ENCODE data around the gene RUSF1.

DNA sequence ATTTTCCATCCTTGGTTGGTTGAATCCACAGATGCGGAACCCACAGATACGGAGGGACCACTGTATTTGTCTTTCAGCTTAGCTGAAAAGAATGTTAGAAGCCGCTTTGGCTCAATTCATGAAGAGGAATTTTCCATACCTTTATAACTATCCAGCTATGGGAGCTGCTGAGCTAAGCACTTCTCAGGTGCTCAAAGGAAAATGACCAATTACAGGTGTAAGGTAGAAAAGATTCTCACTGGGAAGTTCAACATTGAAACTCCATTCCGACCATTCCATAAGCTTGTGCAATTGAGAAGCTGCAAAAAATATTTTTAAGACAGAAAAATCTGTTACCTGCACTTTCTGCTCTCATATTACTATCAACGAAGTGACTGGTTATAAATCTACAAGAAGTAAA, 22.2 kb upstream of the RUSF1 start:
- TF ChIP-seq NR2C1 (IDR thresholded peaks at IDR 0.05) (no peak), NR2C1 (tag; IDR thresholded peaks at IDR 0.05) (no peak), TAF1 (IDR thresholded peaks at IDR 0.05; ENCODE audit: control insufficient read depth, extremely low read depth, insufficient read depth, low read length, severe bottlenecking) (no peak), ZNF830 (CRISPR knock-in tag; IDR thresholded peaks at IDR 0.05) (no peak)
- TF ChIP-seq, protein P1, sequence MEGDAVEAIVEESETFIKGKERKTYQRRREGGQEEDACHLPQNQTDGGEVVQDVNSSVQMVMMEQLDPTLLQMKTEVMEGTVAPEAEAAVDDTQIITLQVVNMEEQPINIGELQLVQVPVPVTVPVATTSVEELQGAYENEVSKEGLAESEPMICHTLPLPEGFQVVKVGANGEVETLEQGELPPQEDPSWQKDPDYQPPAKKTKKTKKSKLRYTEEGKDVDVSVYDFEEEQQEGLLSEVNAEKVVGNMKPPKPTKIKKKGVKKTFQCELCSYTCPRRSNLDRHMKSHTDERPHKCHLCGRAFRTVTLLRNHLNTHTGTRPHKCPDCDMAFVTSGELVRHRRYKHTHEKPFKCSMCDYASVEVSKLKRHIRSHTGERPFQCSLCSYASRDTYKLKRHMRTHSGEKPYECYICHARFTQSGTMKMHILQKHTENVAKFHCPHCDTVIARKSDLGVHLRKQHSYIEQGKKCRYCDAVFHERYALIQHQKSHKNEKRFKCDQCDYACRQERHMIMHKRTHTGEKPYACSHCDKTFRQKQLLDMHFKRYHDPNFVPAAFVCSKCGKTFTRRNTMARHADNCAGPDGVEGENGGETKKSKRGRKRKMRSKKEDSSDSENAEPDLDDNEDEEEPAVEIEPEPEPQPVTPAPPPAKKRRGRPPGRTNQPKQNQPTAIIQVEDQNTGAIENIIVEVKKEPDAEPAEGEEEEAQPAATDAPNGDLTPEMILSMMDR (IDR thresholded peaks at IDR 0.05 in 2 of 3, conservative IDR thresholded peaks at IDR 0.05 in 1 of 3; ENCODE audit: insufficient read depth in 2 of 3, low read depth in 1 of 3, low read length in 3 of 3): no peak
- TF ChIP-seq, protein P2, sequence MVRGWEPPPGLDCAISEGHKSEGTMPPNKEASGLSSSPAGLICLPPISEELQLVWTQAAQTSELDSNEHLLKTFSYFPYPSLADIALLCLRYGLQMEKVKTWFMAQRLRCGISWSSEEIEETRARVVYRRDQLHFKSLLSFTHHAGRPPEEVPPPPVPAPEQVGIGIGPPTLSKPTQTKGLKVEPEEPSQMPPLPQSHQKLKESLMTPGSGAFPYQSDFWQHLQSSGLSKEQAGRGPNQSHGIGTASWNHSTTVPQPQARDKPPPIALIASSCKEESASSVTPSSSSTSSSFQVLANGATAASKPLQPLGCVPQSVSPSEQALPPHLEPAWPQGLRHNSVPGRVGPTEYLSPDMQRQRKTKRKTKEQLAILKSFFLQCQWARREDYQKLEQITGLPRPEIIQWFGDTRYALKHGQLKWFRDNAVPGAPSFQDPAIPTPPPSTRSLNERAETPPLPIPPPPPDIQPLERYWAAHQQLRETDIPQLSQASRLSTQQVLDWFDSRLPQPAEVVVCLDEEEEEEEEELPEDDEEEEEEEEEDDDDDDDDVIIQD (CRISPR knock-in tag; IDR thresholded peaks at IDR 0.05): no peak

All from K562 (cell line).